HG03064 (cell line): Measurements from ENCODE around the gene FCGR2B.
A peak's percentile ranks its signal among the peaks of the same experiment; 100 is the strongest.
"Not testable (repeated sequence)": the region's sequence is repeated elsewhere in the genome, so short reads cannot be mapped to it uniquely, and the experiment has no call there.

Experiments
- ATAC-seq: cut with Tn5 transposase; IDR thresholded peaks from one replicate; pipeline ENCODE4 v1.9.1; 2021; ENCODE audit warnings: low read depth; ENCODE audit not compliant: unreplicated experiment

Gene FCGR2B

GRCh38 chr1:161644855-161645254 is 18.1 kb upstream of the FCGR2B start:
- ATAC-seq, result not testable (repeated sequence)

- not testable (repeated sequence) for ATAC-seq
Observed at GRCh38 chr1:161647507-161648360, 15.2 kb upstream of the FCGR2B start.

GRCh38 chr1:161653541-161653940 is 9.4 kb upstream of the FCGR2B start:
- not testable (repeated sequence) for ATAC-seq

GRCh38 chr1:161653971-161654370 is 9.0 kb upstream of the FCGR2B start:
- not testable (repeated sequence) for ATAC-seq

- not testable (repeated sequence) for ATAC-seq
Observed at GRCh38 chr1:161658524-161658923, 4.4 kb upstream of the FCGR2B start.

DNA sequence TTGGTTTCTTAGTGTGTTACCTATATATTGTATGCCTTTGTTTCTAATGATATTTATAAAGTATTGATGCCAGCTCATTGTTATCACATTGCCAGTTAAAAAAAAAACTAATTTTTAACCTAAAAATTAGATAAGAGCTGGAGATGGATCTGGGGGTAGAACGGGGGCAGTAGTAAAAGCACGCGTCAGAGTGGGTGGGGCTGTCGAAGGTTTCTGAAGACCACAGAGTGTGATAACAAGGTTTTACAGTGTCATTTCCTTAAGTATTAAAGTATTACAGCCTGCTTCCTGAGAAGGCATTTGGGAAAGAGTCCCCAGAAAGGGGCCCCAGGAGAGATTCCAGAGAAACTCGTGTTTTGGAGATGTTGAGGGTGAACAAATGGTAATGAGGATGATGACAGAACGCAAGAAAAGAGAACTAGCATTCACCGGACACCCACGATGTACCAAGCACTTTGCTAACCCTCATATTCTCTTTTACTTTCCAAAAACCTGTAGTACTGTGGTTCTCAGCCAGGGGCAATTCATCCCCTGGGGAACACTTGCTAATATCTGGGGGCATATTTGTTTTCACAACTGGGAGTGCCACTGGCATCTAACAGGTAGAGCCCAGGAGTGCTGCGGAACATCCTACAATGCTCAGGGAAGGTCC is 1.2 kb upstream of the FCGR2B start:
- ATAC-seq, result not testable (repeated sequence)

GRCh38 chr1:161663569-161663968 is 626 bp downstream of the FCGR2B start:
- peak; percentile 27 for ATAC-seq

DNA sequence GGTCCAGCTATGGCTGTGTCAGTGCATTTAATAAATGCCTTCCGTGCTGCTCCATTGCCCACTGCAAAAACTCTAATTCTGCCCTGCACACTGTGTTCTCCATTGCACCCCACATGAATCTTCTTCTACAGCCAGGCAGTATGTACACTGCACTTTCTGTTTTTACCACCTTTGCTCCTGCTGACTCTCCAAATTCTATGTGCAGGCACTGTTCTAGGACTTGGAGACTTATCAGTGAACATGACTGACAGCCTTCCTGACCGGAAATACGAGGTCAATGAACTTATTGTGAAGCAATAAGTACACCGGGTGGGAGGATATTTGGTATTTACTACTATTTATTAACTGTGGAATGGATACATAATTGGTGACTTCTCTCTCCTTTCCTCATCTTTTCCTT is 1.7 kb downstream of the FCGR2B start:
- ATAC-seq, result not testable (repeated sequence)

DNA sequence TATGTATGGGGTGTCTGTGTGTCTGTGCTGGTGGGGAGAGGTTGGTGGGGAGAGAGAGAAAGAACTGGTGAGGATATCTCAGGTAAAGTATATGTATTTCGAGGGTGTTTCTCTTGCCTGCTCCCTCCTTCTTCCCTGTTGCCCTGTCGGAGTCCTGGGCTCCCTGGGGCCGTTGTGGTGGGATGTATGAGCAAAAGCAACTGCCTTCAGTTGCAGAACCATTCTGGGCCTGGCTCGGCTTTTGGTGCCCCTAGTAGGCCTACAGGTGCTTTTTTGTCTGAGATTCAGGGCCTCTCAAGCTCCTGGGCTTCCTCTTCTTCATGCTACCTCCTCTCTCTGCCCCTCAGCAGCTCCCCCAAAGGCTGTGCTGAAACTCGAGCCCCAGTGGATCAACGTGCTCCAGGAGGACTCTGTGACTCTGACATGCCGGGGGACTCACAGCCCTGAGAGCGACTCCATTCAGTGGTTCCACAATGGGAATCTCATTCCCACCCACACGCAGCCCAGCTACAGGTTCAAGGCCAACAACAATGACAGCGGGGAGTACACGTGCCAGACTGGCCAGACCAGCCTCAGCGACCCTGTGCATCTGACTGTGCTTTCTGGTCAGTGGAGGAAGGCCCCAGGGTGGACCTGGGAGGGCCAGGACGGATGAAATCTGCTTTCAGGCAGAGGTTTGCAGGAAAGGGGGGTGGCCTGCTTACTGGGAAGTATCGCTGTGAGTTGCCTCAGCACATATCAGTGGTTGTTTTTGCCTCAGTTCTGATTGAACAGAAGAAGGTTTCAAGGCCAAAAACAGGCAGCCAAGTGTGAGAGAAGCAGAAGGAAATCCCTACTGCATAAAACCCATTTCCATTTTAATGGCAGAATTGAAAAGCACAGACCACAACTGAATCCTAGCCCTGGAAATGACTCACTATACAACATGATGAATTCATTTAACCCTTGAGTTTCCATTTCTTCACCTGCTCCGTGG is 8.4 kb downstream of the FCGR2B start:
- not testable (repeated sequence) for ATAC-seq

- not testable (repeated sequence) for ATAC-seq
Observed at GRCh38 chr1:161673437-161673836, 10.5 kb downstream of the FCGR2B start.

DNA sequence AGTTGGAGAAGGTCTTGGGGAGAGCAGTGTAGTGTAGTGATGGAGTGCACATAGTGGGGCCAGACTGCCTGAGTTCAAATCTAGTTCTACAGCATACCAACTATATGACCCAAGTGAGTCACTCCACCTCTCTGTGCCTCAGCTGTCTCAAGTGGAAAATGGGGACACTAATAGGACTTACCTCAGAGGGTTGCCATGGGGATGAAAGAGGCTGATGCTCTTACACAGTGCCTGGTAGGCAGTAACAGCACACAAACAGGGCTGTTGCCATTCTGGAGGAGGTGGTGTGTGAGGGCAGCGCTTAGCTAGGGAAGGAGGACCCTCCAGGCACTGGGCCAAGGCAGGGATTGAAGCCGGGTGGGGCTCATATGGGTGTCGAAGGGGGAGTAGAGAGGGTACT is 11.5 kb downstream of the FCGR2B start:
- ATAC-seq, result not testable (repeated sequence)

GRCh38 chr1:161674908-161675307 is 12.0 kb downstream of the FCGR2B start:
- ATAC-seq, result not testable (repeated sequence)

GRCh38 chr1:161676441-161676840 is 13.5 kb downstream of the FCGR2B start:
- ATAC-seq, result no peak

GRCh38 chr1:161676958-161677689 is 14.2 kb downstream of the FCGR2B start:
- ATAC-seq, result no peak

GRCh38 chr1:161678500-161678899 is 15.6 kb downstream of the FCGR2B start:
- no peak for ATAC-seq

- ATAC-seq, result no peak
Observed at GRCh38 chr1:161681879-161682278, 18.9 kb downstream of the FCGR2B start.

DNA sequence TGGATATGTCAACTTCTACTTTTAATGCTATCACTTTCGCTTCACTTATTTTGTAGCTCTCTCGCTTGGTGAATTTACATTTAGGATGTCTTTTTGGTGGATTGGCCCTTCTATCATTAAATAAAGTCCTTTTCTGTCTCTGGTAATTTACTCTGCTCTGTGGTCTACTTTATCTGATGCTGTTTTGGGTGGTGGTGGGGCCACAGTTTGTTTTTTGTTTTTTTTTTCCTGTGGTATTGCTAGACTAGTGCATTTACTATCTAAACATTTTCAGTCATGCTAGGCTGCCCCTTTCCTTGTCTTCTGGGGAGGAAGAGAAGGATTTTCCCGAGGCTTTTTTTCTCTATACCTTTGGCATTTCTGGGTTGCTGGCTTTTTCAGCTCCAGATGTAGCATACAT is 26.0 kb downstream of the FCGR2B start:
- no peak for ATAC-seq

DNA sequence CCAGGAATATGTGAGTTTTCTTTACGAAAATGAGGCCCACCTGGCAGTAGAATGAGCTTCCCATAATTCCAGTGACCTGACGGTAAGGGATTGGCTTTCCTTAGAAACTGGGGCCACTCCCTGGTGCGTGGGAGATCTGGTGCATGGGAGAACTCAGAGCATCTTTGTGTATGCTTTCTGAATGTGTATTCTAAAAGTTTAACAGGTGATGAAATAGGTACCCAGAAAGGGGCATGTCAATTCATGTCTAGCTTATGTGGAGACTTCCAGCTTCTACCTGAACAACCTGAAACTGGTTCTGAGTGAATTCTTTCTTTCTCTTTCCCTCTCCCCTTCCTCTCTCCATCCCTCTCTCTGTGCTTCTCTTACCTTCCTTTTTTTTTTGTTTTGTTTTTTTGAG is 28.9 kb downstream of the FCGR2B start:
- ATAC-seq, result no peak

- ATAC-seq, result not testable (repeated sequence)
Observed at GRCh38 chr1:161693020-161693712, 30.2 kb downstream of the FCGR2B start.
